A549 (cell line): ENCODE results near the gene TPGS1. TPM values are rescaled to one million over a fixed set of nuclear protein-coding genes. Genes with fewer than 3 reads are reported as not detected.

Experiments
- ATAC-seq, 2 experiments: fragments of 200-7000 bp in 1 of 2; fragments of >200 bp in 1 of 2; cut with Nextera tagmentation in 1 of 2; cut with Tn5 transposase in 1 of 2; 3 replicates each; pipeline versions ENCODE4 v1.8.0 to v1.9.1; 2018 to 2020; ENCODE audit warnings: mild to moderate bottlenecking in 1 of 2, moderate library complexity in 1 of 2
- CTCF ChIA-PET: fragments of 300-600 bp; sonication (Branson Sonifier 250); formaldehyde crosslinking; extraction: SDS; loops from one replicate; lab custom pipeline; 2021; ENCODE audit warnings: antibody characterized with exemption, inconsistent platforms; lab: Yijun Ruan, JAX
- POLR2A ChIA-PET: fragments of 350-600 bp; formaldehyde crosslinking; extraction: SDS; loops from one replicate; lab custom pipeline; 2021; ENCODE audit warnings: antibody characterized with exemption, inconsistent platforms; lab: Yijun Ruan, JAX
- DNase-seq, 2 experiments: peaks; one replicate each; pipeline versions ENCODE4 v3.0.0 to v3.0.0-alpha.2; 2011 to 2016; ENCODE audit warnings: low read depth in 1 of 2, low spot score in 1 of 2
- FAIRE-seq: peaks from 2 replicates; lab custom pipeline; 2011; peaks lifted over from hg19 to GRCh38; lab: Jason Lieb, UNC
- H3K27ac ChIP-seq, 2 experiments: fragments of >200 bp; sonication (Bioruptor Twin); formaldehyde crosslinking; 3 replicates each; pipeline ENCODE4 v1.5.1; 2016 to 2017
- H3K4me1 ChIP-seq: fragments of >200 bp; sonication (Bioruptor Twin); formaldehyde crosslinking; 3 replicates; pipeline ENCODE4 v1.6.1; 2016
- H3K4me2 ChIP-seq: fragments of >200 bp; sonication (Bioruptor Twin); formaldehyde crosslinking; 3 replicates; pipeline ENCODE4 v1.6.1; 2016
- H3K4me3 ChIP-seq: fragments of >200 bp; sonication (Bioruptor Twin); formaldehyde crosslinking; 3 replicates; pipeline ENCODE4 v1.5.1; 2016
- H3K9me3 ChIP-seq: fragments of >200 bp; sonication (Bioruptor Twin); formaldehyde crosslinking; 3 replicates; pipeline ENCODE4 v1.6.1; 2016
- BHLHE40 ChIP-seq: IDR thresholded peaks from 2 replicates; pipeline ENCODE4 v1.6.1; 2012; ENCODE audit warnings: low read depth, low read length, inconsistent platforms
- CEBPB ChIP-seq, 2 experiments: fragments of >200 bp in 1 of 2; sonication (Bioruptor Twin) in 1 of 2; formaldehyde crosslinking in 1 of 2; IDR thresholded peaks; 2 replicates each; pipeline ENCODE4 v1.6.1; 2012 to 2016
- CHD4 ChIP-seq: fragments of 200-600 bp; sonication (generic); IDR thresholded peaks from 2 replicates; pipeline ENCODE4 v1.6.1; 2016; ENCODE audit warnings: antibody characterized with exemption, mild to moderate bottlenecking, borderline replicate concordance
- ESRRA ChIP-seq: fragments of 150-350 bp; IDR thresholded peaks from 2 replicates; pipeline ENCODE4 v1.6.1; 2014; ENCODE audit warnings: mild to moderate bottlenecking, low read length, borderline replicate concordance
- FOSB ChIP-seq: fragments of 250-450 bp; sonication (Bioruptor Pico); IDR thresholded peaks from 2 replicates; pipeline ENCODE4 v1.5.0; 2020; ENCODE audit warnings: mild to moderate bottlenecking, moderate library complexity
- FOSL2 ChIP-seq, 2 experiments: fragments of 450-650 bp in 1 of 2; fragments of >200 bp in 1 of 2; sonication (Bioruptor Twin) in 1 of 2; formaldehyde crosslinking; IDR thresholded peaks; 2 replicates each; pipeline versions ENCODE4 v1.5.0 to v1.6.1; 2016 to 2020; ENCODE audit warnings: mild to moderate bottlenecking in 1 of 2, moderate library complexity in 1 of 2
- GATA3 ChIP-seq: IDR thresholded peaks from 2 replicates; pipeline ENCODE4 v1.6.1; 2012; ENCODE audit warnings: borderline replicate concordance
- HMGXB4 ChIP-seq: fragments of 250-450 bp; sonication (Bioruptor Pico); IDR thresholded peaks from 2 replicates; pipeline ENCODE4 v1.5.0; 2021; ENCODE audit warnings: mild to moderate bottlenecking, moderate library complexity, borderline replicate concordance
- HOXA7 ChIP-seq: fragments of 250-450 bp; sonication (Bioruptor Pico); IDR thresholded peaks from 2 replicates; pipeline ENCODE4 v1.5.0; 2020; ENCODE audit warnings: mild to moderate bottlenecking, moderate library complexity
- JUNB ChIP-seq: fragments of >200 bp; sonication (Bioruptor Twin); formaldehyde crosslinking; IDR thresholded peaks from 2 replicates; pipeline ENCODE4 v1.6.1; 2016
- MAFK ChIP-seq: fragments of 450-650 bp; IDR thresholded peaks from 2 replicates; pipeline ENCODE4 v1.6.1; 2014; ENCODE audit not compliant: partially characterized antibody
- MAX ChIP-seq: IDR thresholded peaks from 2 replicates; pipeline ENCODE4 v1.6.1; 2012
- MAZ ChIP-seq: fragments of 150-350 bp; IDR thresholded peaks from 2 replicates; pipeline ENCODE4 v1.6.1; 2014; ENCODE audit warnings: antibody characterized with exemption, low read depth, low read length, borderline replicate concordance
- NR3C1 ChIP-seq: fragments of >200 bp; sonication (Bioruptor Twin); formaldehyde crosslinking; IDR thresholded peaks from 3 replicates; pipeline ENCODE4 v1.6.1; 2017
- PHF8 ChIP-seq: fragments of 200-600 bp; sonication (generic); IDR thresholded peaks from 2 replicates; pipeline ENCODE4 v1.6.1; 2016; ENCODE audit warnings: low read depth, mild to moderate bottlenecking, antibody characterized with exemption, moderate library complexity, borderline replicate concordance
- POLR2AphosphoS2 ChIP-seq: conservative IDR thresholded peaks from 2 replicates; pipeline ENCODE4 v1.6.1; 2012; ENCODE audit warnings: low read length, improper control_type of control experiment, inconsistent platforms
- RAD21 ChIP-seq, 2 experiments: fragments of >200 bp in 1 of 2; sonication (Bioruptor Twin) in 1 of 2; formaldehyde crosslinking in 1 of 2; IDR thresholded peaks in 1 of 2; conservative IDR thresholded peaks in 1 of 2; 2 replicates in 1 of 2; 3 replicates in 1 of 2; pipeline ENCODE4 v1.6.1; 2012 to 2018; ENCODE audit warnings: inconsistent platforms in 1 of 2
- RARB ChIP-seq: fragments of 250-450 bp; sonication (Bioruptor Pico); IDR thresholded peaks from 2 replicates; pipeline ENCODE4 v1.8.0; 2021; ENCODE audit warnings: mild to moderate bottlenecking, moderate library complexity
- RCOR1 ChIP-seq: fragments of 150-350 bp; IDR thresholded peaks from 2 replicates; pipeline ENCODE4 v1.6.1; 2014; ENCODE audit warnings: antibody characterized with exemption, low read length, low read depth
- SMC3 ChIP-seq: fragments of >200 bp; sonication (Bioruptor Twin); formaldehyde crosslinking; IDR thresholded peaks from 3 replicates; pipeline ENCODE4 v1.6.1; 2018; ENCODE audit warnings: inconsistent platforms
- TP53 ChIP-seq: fragments of 250-450 bp; sonication (Bioruptor Pico); IDR thresholded peaks from 2 replicates; pipeline ENCODE4 v1.5.0; 2021; ENCODE audit warnings: mild to moderate bottlenecking, moderate library complexity
- ZC3H11A ChIP-seq: fragments of 450-650 bp; IDR thresholded peaks from 2 replicates; pipeline ENCODE4 v1.6.1; 2014; ENCODE audit warnings: antibody characterized with exemption, mild to moderate bottlenecking
- ZFP36 ChIP-seq: fragments of 450-650 bp; IDR thresholded peaks from 2 replicates; pipeline ENCODE4 v1.6.1; 2014; ENCODE audit warnings: borderline replicate concordance; ENCODE audit not compliant: partially characterized antibody
- ZSCAN20 ChIP-seq: fragments of 250-450 bp; sonication (Bioruptor Pico); IDR thresholded peaks from 2 replicates; pipeline ENCODE4 v1.8.0; 2022; ENCODE audit warnings: mild to moderate bottlenecking, moderate library complexity
- WGBS: methylation state at CpG from one replicate; pipeline ENCODE4 v1.1.6; 2017; ENCODE audit errors: missing lambda C conversion rate; 5-methylcytosine and 5-hydroxymethylcytosine counted together
- polyA plus RNA-seq, 4 experiments: library from polyadenylated mRNA; depleted of rRNA in 3 of 4; stranded (reverse); fragments of >200 nt; fragmentation: RNase III in 1 of 4; extraction: RNeasy Plus Mini Kit Qiagen cat#74134 plus additional on column Dnase treatment in 1 of 4; gene quantifications; 2 replicates in 3 of 4; 3 replicates in 1 of 4; pipeline ENCODE4 v1.2.3, GENCODE V29; 2011 to 2017
- TF ChIP-seq, protein P1 (sequence below): IDR thresholded peaks from 2 replicates; pipeline ENCODE4 v1.6.1; 2012; ENCODE audit warnings: low read depth, borderline replicate concordance
- TF ChIP-seq, protein P2 (sequence below): fragments of 450-650 bp; IDR thresholded peaks from 2 replicates; pipeline ENCODE4 v1.6.1; 2014; ENCODE audit warnings: antibody characterized with exemption

TPGS1 gene
- polyA plus RNA-seq, 2 of the 4 experiments (the other 2 are of a cell fraction): 2.7 to 13.1 TPM

DNA sequence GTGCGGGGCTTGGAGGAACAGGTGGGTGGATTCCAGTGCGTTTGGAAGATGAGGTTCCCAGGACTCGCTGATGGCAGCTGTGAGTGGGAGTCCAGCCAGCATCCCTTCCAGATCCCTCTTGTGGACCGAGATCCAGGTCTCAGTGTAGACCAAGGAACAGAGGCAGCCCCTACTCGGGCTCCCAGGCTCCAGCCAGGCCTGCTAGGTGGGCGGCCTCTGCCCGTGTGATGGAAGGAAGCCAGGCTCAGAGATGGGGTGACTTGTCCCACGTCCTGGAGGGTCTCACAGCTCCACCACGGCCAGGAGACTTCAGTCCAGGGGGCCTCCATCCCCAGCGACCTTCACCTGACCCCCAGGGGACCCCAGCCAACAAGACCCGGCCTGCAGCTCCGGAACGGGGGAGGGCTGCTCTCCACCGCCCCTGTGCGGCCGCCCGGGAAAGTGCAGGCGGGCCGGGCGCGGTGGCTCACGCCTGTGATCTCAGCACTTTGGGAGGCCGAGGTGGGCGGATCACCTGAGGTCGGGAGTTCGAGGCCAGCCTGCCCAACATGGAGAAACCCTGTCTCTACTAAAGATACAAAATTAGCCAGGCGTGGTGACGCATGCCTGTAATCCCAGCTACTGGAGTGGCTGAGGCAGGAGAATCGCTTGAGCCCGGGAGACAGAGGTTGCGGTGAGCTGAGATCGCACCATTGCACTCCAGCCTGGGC, 11.7 kb upstream of the TPGS1 start (continued):
- no peak for TF ChIP-seq FOSL2 (IDR thresholded peaks at IDR 0.05)
- TF ChIP-seq FOSL2 (CRISPR knock-in tag; IDR thresholded peaks at IDR 0.05): no peak
- no peak for TF ChIP-seq MAX
- TF ChIP-seq HMGXB4: no peak
- TF ChIP-seq MAFK: no peak
- TF ChIP-seq PHF8: no peak
- no peak for TF ChIP-seq ZSCAN20 (CRISPR knock-in tag)
- TF ChIP-seq JUNB: no peak
- peak; percentile 21 to 31; a peak in 3 of 5 replicates for TF ChIP-seq RAD21 (conservative IDR thresholded peaks at IDR 0.05 in 1 of 2, IDR thresholded peaks at IDR 0.05 in 1 of 2)
- TF ChIP-seq MAZ: no peak
- TF ChIP-seq CHD4: no peak

GRCh38 chr19:496112-496665, 11.1 kb upstream of the TPGS1 start, which contains the start of gene MADCAM1:
Gene MADCAM1, plus strand, starts transcription at chr19:496486. Its CDS starts 14 bp downstream, at chr19:496500.
- peak within 1 kb of the TSS; percentile 29; the same call in 1 of the 3 replicates for H3K4me3 ChIP-seq
- no peak for TF ChIP-seq RCOR1
- TF ChIP-seq BHLHE40: no peak
- no peak for TF ChIP-seq NR3C1
- TF ChIP-seq MAZ: no peak
- TF ChIP-seq ZC3H11A: no peak
- ChIA-PET POLR2A (interaction anchor here (1.0 kb wide), 1 partner anchor 10 kb away, joined by 3 read pairs; no protein-coding TSS in a partner anchor), CTCF (interaction anchor here (0.9 to 1.9 kb wide), 4 partner anchors 8 to 25 kb away, joined by 4 to 17 read pairs (median 6); partner anchors contain the start of gene TPGS1)
- H3K4me1 ChIP-seq: peaks cover 5% of the 10 kb centered on the region; the same call in 1 of the 3 replicates
- DNase-seq (no peak), ATAC-seq (no peak), FAIRE-seq (no peak)
- H3K27ac ChIP-seq: peak within 1 kb of the TSS in 1 of 2 experiments; percentile 76; a peak in 3 of 6 replicates
- WGBS: 13% methylated on average over 10 of the region's 33 CpGs
- no peaks in the 10 kb centered on the region for H3K9me3 ChIP-seq
- peak within 1 kb of the TSS; percentile 74 for H3K4me2 ChIP-seq

- CTCF ChIA-PET: no interaction called here
- peaks cover 5% of the 10 kb centered on the region; the same call in 1 of the 3 replicates for H3K4me1 ChIP-seq
- FAIRE-seq: no peak
Observed at GRCh38 chr19:496986-497385, 10.3 kb upstream of the TPGS1 start.

More at GRCh38 chr19:496986-497385, 10.3 kb upstream of the TPGS1 start:
- peak overlapping the region; percentile 74 for H3K4me2 ChIP-seq
- H3K27ac ChIP-seq: no peak overlapping the region; a peak in 1 of 6 replicates
- no peaks in the 10 kb centered on the region for H3K9me3 ChIP-seq
- no peak overlapping the region for H3K4me3 ChIP-seq
- ATAC-seq: no peak
- POLR2A ChIA-PET: interaction anchor here (0.7 kb wide), 1 partner anchor 31 kb away, joined by 7 read pairs; no protein-coding TSS in a partner anchor
- TF ChIP-seq ZFP36: no peak
- TF ChIP-seq, protein P1, sequence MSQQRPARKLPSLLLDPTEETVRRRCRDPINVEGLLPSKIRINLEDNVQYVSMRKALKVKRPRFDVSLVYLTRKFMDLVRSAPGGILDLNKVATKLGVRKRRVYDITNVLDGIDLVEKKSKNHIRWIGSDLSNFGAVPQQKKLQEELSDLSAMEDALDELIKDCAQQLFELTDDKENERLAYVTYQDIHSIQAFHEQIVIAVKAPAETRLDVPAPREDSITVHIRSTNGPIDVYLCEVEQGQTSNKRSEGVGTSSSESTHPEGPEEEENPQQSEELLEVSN: no peak
- TF ChIP-seq FOSB (CRISPR knock-in tag): no peak
- TF ChIP-seq, protein P2, sequence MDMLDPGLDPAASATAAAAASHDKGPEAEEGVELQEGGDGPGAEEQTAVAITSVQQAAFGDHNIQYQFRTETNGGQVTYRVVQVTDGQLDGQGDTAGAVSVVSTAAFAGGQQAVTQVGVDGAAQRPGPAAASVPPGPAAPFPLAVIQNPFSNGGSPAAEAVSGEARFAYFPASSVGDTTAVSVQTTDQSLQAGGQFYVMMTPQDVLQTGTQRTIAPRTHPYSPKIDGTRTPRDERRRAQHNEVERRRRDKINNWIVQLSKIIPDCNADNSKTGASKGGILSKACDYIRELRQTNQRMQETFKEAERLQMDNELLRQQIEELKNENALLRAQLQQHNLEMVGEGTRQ: no peak
- no peak for TF ChIP-seq SMC3
- no peak for TF ChIP-seq MAZ
- no peak for TF ChIP-seq TP53 (CRISPR knock-in tag)
- TF ChIP-seq CHD4: no peak
- TF ChIP-seq RARB (CRISPR knock-in tag): no peak
- no peak for TF ChIP-seq POLR2AphosphoS2
- TF ChIP-seq ESRRA: no peak
- no peak for TF ChIP-seq HOXA7
- no peak for TF ChIP-seq GATA3
- no peak for TF ChIP-seq CEBPB (IDR thresholded peaks at IDR 0.05)
- no peak for TF ChIP-seq ZC3H11A
- TF ChIP-seq BHLHE40: no peak
- no CpG with 5 or more reads among the region's 18 CpGs for WGBS
- DNase-seq: no peak
